ENCODE measurements around the gene MYO16. TPM values are rescaled to one million over a fixed set of nuclear protein-coding genes. Genes with fewer than 3 reads are reported as not detected.

The MYO16 gene
- total and polyA plus RNA-seq, 2 experiments from 2014 or later = 0.13 to 0.23 TPM

- no peak overlapping the region for H3K4me2 ChIP-seq
- no peaks in the 10 kb centered on the region for H3K9me3 ChIP-seq (ENCODE audit: low read depth)
- no peaks in the 10 kb centered on the region for H3K36me3 ChIP-seq (replicated peaks; ENCODE audit: insufficient read depth, low read depth)
- TF ChIP-seq CTCF (IDR thresholded peaks at IDR 0.05; ENCODE audit: poor library complexity) (no peak), EZH2phosphoT487 (IDR thresholded peaks at IDR 0.05; ENCODE audit: low read depth, severe bottlenecking, unreplicated experiment) (no peak), EZH2 (IDR thresholded peaks at IDR 0.05; ENCODE audit: borderline replicate concordance) (no peak)
- H3K4me1 ChIP-seq (ENCODE audit: insufficient read depth) = no peaks in the 10 kb centered on the region
- no peak overlapping the region for H3K27ac ChIP-seq
- no peaks in the 10 kb centered on the region for H4K20me1 ChIP-seq (ENCODE audit: insufficient read depth, poor library complexity, severe bottlenecking)
- no peaks in the 10 kb centered on the region for H3K79me2 ChIP-seq
- H3K9me2 ChIP-seq (replicated peaks; ENCODE audit: insufficient read depth) = no peaks in the 10 kb centered on the region
- no peak for DNase-seq (ENCODE audit: low spot score)
- no peaks in the 10 kb centered on the region for H3K27me3 ChIP-seq
- WGBS (ENCODE audit: low lambda C conversion rate, missing lambda C conversion rate) = 56% methylated on average over 6 of the region's 6 CpGs
- H3K4me3 ChIP-seq = no peak overlapping the region
- no peak overlapping the region for H2AFZ ChIP-seq
Observed at GRCh38 chr13:109095126-109095525, 465.7 kb downstream of the MYO16 start.

DNA sequence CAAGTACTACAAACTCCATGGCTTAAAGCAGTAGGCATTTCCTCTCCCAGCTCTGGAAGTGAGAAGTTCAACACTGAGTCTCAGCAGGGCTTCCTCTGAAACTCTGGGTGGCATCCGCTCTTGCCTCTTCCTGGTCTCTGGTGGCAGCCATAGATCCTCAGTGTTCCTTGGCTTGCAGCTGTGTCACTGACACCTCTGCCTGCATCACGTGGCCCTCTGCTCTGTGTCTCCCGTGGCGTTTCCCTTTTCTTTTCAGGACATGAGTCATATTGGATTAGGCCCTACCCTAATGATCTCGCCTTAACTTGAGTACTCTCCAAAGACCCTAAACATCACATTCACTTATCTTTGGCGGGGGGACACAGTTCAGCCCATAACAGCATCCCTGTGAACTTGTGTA is 466.7 kb downstream of the MYO16 start:
- H3K4me2 ChIP-seq = no peak overlapping the region
- H2AFZ ChIP-seq = no peak overlapping the region
- no peak overlapping the region for H3K4me3 ChIP-seq
- no peaks in the 10 kb centered on the region for H3K27me3 ChIP-seq
- TF ChIP-seq EZH2phosphoT487 (IDR thresholded peaks at IDR 0.05; ENCODE audit: low read depth, severe bottlenecking, unreplicated experiment) (no peak), EZH2 (IDR thresholded peaks at IDR 0.05; ENCODE audit: borderline replicate concordance) (no peak), CTCF (IDR thresholded peaks at IDR 0.05; ENCODE audit: poor library complexity) (no peak)
- 79% methylated on average over 5 of the region's 6 CpGs for WGBS (ENCODE audit: low lambda C conversion rate, missing lambda C conversion rate)
- no peaks in the 10 kb centered on the region for H3K36me3 ChIP-seq (replicated peaks; ENCODE audit: insufficient read depth, low read depth)
- H3K79me2 ChIP-seq = no peaks in the 10 kb centered on the region
- H4K20me1 ChIP-seq (ENCODE audit: insufficient read depth, poor library complexity, severe bottlenecking) = no peaks in the 10 kb centered on the region
- no peaks in the 10 kb centered on the region for H3K4me1 ChIP-seq (ENCODE audit: insufficient read depth)
- H3K27ac ChIP-seq = no peak overlapping the region
- no peaks in the 10 kb centered on the region for H3K9me2 ChIP-seq (replicated peaks; ENCODE audit: insufficient read depth)
- no peak for DNase-seq (ENCODE audit: low spot score)
- H3K9me3 ChIP-seq (ENCODE audit: low read depth) = no peaks in the 10 kb centered on the region

GRCh38 chr13:109100705-109101304 is 471.4 kb downstream of the MYO16 start:
- H3K9me3 ChIP-seq (ENCODE audit: low read depth) = no peaks in the 10 kb centered on the region
- no peaks in the 10 kb centered on the region for H3K79me2 ChIP-seq
- no peak overlapping the region for H3K27ac ChIP-seq
- no peak for DNase-seq (ENCODE audit: low spot score)
- H2AFZ ChIP-seq = no peak overlapping the region
- peaks cover 8% of the 10 kb centered on the region for H3K27me3 ChIP-seq
- no peak for TF ChIP-seq CTCF (IDR thresholded peaks at IDR 0.05; ENCODE audit: poor library complexity)
- no peak for TF ChIP-seq EZH2 (IDR thresholded peaks at IDR 0.05; ENCODE audit: borderline replicate concordance)
- no peak for TF ChIP-seq EZH2phosphoT487 (IDR thresholded peaks at IDR 0.05; ENCODE audit: low read depth, severe bottlenecking, unreplicated experiment)
- H3K36me3 ChIP-seq (replicated peaks; ENCODE audit: insufficient read depth, low read depth) = no peaks in the 10 kb centered on the region
- no peak overlapping the region for H3K4me2 ChIP-seq
- no peaks in the 10 kb centered on the region for H3K4me1 ChIP-seq (ENCODE audit: insufficient read depth)
- WGBS (ENCODE audit: low lambda C conversion rate, missing lambda C conversion rate) = 85% methylated on average over 8 of the region's 8 CpGs
- no peaks in the 10 kb centered on the region for H3K9me2 ChIP-seq (replicated peaks; ENCODE audit: insufficient read depth)
- no peaks in the 10 kb centered on the region for H4K20me1 ChIP-seq (ENCODE audit: insufficient read depth, poor library complexity, severe bottlenecking)
- H3K4me3 ChIP-seq = no peak overlapping the region

All from hepatocyte (in vitro differentiated cells).